HG03565 (cell line): ENCODE results near the gene NSD1.
"Not testable (repeated sequence)": the region's sequence is repeated elsewhere in the genome, so short reads cannot be mapped to it uniquely, and the experiment has no call there.

Experiments
- ATAC-seq: cut with Tn5 transposase; IDR thresholded peaks from one replicate; pipeline ENCODE4 v1.9.1; 2021; ENCODE audit warnings: mild to moderate bottlenecking, moderate library complexity; ENCODE audit not compliant: unreplicated experiment

Gene NSD1

DNA sequence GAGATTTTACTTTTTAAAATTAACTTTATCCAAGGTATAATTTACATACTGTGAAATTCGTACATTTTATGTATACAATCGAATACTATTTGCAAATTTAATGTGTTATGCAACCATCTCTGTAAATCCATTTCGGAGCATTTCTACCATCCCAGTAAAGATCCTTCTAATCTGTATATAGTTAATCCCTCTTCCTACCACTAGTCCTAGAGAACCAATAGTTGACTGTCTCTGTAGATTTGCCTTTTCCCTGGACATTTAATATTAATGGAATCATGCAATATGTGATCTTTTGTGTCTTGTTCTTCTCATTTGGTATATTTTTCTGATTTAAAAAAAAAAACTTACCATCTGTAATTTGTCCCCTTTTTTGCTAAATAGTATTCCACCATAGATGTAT is 95.2 kb downstream of the NSD1 start:
- no peak for ATAC-seq

DNA sequence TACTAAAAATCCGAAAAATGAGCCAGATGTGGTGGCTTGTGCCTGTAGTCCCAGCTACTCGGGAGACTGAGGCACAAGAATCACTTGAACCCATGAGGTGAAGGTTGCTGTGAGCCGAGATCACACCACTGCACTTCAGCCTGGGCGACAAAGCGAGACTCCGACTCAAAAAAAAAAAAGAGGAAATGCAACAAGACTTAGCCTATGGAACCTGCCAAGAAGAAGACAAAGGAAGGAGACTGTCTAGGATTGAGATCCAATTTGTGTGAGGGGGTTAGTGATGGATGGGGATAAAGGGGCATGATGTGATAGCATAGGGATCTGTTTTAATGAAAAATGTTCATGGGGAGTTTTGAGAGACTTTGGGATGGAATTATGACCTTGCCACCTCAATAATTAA is 97.1 kb downstream of the NSD1 start:
- no peak for ATAC-seq

GRCh38 chr5:177231479-177232250 is 98.1 kb downstream of the NSD1 start:
- ATAC-seq = no peak

DNA sequence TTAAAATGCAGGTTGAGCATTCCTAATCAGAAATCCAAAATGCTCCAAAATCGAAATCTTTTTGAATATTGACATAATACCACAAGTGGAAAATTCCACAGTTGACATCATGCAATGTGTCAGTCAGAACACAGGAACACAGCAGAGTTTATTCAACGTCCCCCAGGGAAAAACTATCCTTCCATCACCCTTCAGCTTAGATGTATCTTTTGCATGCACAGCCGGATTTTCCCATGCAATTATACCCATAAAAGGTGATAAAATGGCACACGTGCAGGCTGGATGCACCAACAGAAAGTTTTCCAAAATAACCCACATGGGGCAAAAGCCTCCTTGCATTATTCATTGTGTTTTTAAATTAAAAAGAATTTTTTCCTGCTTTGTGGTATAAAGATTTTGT is 98.8 kb downstream of the NSD1 start:
- no peak for ATAC-seq

DNA sequence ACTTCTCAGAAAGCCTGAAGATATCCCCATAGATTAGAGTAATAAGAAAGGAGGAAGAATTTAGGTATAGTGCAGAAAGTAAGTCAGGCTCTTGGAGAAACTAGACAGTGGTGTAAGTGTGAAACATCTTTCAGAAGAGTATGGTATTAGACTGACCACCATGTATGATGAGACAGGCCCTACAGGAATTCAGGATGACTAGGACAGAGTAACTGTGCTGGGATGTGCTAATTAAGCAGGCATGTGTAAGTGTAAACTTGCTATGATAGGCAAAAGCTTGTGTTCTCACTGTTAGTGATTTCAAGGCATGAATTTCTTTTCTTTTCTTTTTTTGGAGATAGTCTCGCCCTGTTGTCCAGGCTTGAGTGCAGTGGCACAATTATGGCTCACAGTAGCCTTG is 99.2 kb downstream of the NSD1 start:
- no peak for ATAC-seq

GRCh38 chr5:177233206-177233605 is 99.6 kb downstream of the NSD1 start:
- ATAC-seq = no peak

GRCh38 chr5:177233802-177234201 is 100.2 kb downstream of the NSD1 start:
- no peak for ATAC-seq

GRCh38 chr5:177234841-177235240 is 101.3 kb downstream of the NSD1 start:
- ATAC-seq = no peak

DNA sequence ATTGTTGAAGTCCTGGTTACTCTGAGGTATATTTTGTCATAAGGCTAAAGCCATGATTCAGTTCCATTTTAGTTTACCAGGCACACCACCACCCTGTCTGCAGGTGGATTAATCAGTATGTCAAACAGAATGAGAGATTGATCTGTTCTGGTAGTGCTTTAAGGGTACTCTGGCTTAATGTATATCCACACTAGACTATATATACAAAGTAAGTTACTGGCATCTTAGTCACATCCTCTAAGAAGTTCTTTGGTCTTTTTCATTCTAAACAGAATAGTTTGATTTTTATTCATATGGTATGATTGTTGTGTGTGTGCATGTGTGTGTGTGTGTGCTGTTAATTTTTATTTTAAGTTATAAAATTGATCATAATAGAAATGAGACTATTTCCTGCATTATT is 108.2 kb downstream of the NSD1 start:
- no peak for ATAC-seq

DNA sequence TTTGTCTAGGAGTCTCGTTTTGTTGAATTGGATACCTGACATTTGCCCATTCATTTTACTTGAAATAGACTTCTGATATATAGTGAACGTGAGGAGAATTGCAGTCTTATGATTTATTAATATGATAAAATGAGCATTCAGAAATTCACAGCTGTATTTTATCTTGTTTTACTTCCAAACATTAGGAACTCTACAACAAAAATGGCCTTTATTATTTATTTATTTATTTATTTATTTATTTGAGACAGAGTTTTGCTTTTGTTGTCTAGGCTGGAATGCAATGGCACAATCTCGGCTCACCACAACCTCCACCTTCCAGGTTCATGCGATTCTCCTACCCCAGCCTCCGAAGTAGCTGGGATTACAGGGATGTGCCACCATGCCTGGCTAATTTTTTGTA is 108.7 kb downstream of the NSD1 start:
- ATAC-seq = no peak

DNA sequence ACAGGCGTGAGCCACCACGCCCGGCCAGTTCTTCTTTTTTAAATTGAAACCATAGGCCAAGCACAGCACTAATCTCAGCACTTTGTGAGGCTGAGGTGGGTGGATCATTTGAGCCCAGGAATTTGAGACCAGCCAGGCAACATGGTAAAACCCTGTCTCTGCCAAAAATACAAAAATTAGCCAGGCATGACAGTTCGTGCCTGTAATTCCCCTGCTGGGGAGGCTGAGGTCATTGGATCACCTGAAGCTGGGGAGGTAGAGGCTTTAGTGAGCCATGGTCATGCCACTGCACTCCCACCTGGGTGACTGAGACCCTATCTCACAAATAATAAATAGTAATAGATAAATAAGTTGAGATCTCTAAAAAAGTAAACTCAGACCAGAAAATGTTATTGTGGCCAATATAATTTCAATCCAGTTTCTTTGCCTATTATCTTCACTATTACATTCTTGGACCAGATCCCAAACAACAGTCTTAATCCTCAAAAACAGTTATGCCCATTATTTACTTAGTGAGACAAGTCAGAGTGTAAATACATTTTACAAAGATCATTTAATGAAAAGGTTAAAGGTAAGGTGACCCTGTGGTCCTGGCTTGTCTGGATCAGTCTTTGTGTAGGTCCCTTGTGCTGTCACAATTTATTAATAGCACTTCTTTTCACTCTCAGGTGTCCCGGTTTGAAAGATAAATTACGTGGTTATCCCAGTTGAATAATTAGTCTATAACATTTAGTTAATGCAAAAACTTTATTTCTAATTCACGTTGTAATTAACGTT is 116.4 kb downstream of the NSD1 start:
- no peak for ATAC-seq

- no peak for ATAC-seq
Observed at GRCh38 chr5:177253252-177253651, 119.7 kb downstream of the NSD1 start.

DNA sequence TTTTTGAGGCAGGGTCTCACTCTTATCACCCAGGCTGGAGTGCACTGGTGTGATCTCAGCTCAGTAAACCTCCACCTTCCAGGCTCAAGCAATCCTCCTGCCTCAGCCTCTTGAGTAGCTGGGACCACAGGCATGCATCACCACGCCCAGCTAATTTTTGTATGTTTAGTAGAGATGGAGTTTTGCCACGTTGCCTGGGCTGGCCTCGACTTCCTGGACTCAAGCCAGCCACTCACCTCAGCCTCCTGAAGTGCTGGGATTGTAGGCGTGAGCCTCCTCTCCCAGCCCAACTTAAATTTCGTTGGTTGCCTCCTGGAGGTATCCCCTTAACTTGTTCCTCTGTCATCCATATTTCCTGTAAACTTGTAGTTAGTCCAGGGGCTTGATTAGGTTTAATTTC is 122.7 kb downstream of the NSD1 start:
- no peak for ATAC-seq

- ATAC-seq = not testable (repeated sequence)
Observed at GRCh38 chr5:177258711-177259110, 125.1 kb downstream of the NSD1 start.

- no peak for ATAC-seq
Observed at GRCh38 chr5:177260961-177261360, 127.4 kb downstream of the NSD1 start.

GRCh38 chr5:177261510-177261909 is 127.9 kb downstream of the NSD1 start:
- ATAC-seq = no peak

- no peak for ATAC-seq
Observed at GRCh38 chr5:177264178-177264577, 130.6 kb downstream of the NSD1 start.

DNA sequence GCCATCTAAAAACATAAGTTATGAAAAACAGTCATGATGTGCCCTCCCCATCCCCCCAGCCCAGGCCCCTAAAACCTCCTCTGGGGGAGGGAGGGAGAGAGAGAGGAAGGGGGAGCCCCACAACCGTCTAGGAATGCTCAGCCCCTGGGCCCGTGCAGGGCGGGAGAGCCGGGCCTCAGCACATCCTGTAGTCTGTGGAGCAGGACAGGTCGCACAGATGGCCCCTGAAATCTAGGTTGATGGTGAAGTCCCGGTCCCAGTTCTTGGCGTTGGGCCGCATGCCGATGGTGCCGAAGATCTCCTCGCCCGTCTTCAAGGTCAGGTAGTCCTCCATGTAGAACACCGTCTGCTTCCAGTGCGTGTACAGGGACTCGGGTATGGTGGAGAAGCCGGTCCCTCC is 131.8 kb downstream of the NSD1 start:
- ATAC-seq = no peak

DNA sequence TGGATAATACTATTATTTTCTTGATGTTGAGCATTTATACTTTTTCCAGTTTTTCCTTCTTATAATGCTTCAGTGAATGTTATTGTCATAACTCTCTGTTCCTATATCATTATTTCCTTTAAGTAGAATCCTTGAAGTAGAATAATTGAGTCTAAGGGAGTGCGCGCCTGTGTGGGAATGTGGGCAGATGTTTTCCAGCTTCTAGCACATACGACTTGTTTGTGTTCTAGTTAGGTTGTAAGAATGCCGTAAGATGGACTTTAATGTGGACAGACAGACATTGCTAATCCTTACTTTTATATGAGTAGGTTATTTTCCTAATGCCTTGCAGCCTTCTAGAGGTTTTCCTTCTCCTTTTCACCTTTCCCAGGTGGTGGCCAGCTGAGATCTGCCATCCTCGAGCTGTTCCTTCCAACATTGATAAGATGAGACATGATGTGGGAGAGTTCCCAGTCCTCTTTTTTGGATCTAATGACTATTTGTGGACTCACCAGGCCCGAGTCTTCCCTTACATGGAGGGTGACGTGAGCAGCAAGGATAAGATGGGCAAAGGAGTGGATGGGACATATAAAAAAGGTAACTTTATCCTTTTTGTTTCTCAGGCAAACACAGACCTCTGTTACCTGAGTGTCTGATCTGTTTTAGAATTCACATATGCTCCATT is 135.8 kb downstream of the NSD1 start:
- ATAC-seq = no peak

- no peak for ATAC-seq
Observed at GRCh38 chr5:177269976-177270375, 136.4 kb downstream of the NSD1 start.

GRCh38 chr5:177270653-177271052 is 137.1 kb downstream of the NSD1 start:
- no peak for ATAC-seq

DNA sequence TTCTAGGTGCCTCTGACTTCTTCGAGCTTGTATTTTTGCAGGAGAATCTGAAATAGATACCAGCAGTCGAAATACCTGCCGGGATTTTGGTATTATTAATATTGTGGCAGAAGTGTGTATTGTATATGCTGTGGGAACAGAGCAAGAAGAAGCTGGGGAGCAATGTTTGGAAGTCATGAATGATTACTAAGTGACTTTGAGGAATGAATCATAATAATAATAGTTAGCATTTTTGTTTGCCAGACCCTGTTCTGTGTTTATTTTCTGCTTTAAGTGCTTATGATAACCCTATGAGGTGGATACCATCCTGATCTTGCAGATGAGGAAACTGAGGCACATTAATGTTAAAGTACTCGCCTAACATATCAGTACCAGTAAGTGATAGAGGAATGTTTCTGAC is 137.5 kb downstream of the NSD1 start:
- ATAC-seq = no peak
